Endothelial cell (in vitro differentiated cells): ENCODE results near the gene RTP4. TPM values are rescaled to one million over a fixed set of nuclear protein-coding genes. Genes with fewer than 3 reads are reported as not detected.

Source experiments
- DNase-seq: peaks from one replicate; pipeline ENCODE4 v3.0.0; 2021; ENCODE audit warnings: low spot score
- H3K27ac Mint-ChIP-seq: one replicate; pipeline ENCODE4 v1.8.0; 2021; ENCODE audit warnings: mixed read lengths, inconsistent platforms; ENCODE audit not compliant: unreplicated experiment
- H3K27me3 Mint-ChIP-seq: one replicate; pipeline ENCODE4 v1.8.0; 2021; ENCODE audit warnings: mild to moderate bottlenecking, moderate library complexity, mixed read lengths, inconsistent platforms; ENCODE audit not compliant: unreplicated experiment
- H3K36me3 Mint-ChIP-seq: one replicate; pipeline ENCODE4 v1.8.0; 2021; ENCODE audit warnings: mild to moderate bottlenecking, low read depth, mixed read lengths, inconsistent platforms; ENCODE audit not compliant: unreplicated experiment
- H3K4me1 Mint-ChIP-seq: one replicate; pipeline ENCODE4 v1.8.0; 2021; ENCODE audit warnings: mild to moderate bottlenecking, mixed read lengths, inconsistent platforms; ENCODE audit not compliant: unreplicated experiment
- H3K4me3 Mint-ChIP-seq: one replicate; pipeline ENCODE4 v1.8.0; 2021; ENCODE audit warnings: mild to moderate bottlenecking, mixed read lengths, inconsistent platforms; ENCODE audit not compliant: unreplicated experiment
- H3K9me3 Mint-ChIP-seq: one replicate; pipeline ENCODE4 v1.8.0; 2021; ENCODE audit warnings: mixed read lengths, inconsistent platforms; ENCODE audit not compliant: unreplicated experiment
- total RNA-seq: library from RNA; stranded (reverse); fragmentation: NEBNext Ultra II Directional; extraction: Animal tissue kit (Norgen Biotek cat#: 25700); gene quantifications from one replicate; pipeline ENCODE4 v1.2.1, GENCODE V29; 2021; ENCODE audit not compliant: unreplicated experiment
- TF ChIP-seq, protein P1 (sequence below): fragments of 200-600 bp; sonication (generic); IDR thresholded peaks from one replicate; pipeline ENCODE4 v1.5.0; 2021; ENCODE audit warnings: antibody characterized with exemption; ENCODE audit not compliant: unreplicated experiment

RTP4 gene
- total RNA-seq, 1 donor from 2014 or later: not detected

DNA sequence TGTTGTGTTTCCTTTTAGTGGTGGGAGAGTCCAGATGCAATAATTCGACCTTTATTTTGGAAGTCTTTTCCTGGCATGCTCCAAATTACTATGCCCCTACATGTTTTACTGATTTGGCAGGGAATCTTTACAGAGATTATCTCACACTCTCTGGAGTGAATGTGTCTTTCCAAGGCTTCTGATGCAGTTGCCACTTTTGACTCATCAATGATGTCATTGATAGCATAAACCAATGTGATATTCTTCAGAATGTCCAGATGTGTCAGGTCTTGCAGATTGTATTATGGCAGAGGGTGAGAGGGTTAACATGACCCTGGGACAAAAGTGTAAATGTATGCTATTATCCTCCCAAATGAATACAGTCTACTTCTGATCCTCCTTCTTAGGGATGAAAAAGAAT is 9.7 kb downstream of the RTP4 start:
- H3K9me3 Mint-ChIP-seq: no peaks in the 10 kb centered on the region
- H3K4me3 Mint-ChIP-seq: no peak overlapping the region
- no peaks in the 10 kb centered on the region for H3K36me3 Mint-ChIP-seq
- DNase-seq: no peak
- H3K4me1 Mint-ChIP-seq: no peaks in the 10 kb centered on the region
- H3K27ac Mint-ChIP-seq: no peak overlapping the region
- TF ChIP-seq, protein P1, sequence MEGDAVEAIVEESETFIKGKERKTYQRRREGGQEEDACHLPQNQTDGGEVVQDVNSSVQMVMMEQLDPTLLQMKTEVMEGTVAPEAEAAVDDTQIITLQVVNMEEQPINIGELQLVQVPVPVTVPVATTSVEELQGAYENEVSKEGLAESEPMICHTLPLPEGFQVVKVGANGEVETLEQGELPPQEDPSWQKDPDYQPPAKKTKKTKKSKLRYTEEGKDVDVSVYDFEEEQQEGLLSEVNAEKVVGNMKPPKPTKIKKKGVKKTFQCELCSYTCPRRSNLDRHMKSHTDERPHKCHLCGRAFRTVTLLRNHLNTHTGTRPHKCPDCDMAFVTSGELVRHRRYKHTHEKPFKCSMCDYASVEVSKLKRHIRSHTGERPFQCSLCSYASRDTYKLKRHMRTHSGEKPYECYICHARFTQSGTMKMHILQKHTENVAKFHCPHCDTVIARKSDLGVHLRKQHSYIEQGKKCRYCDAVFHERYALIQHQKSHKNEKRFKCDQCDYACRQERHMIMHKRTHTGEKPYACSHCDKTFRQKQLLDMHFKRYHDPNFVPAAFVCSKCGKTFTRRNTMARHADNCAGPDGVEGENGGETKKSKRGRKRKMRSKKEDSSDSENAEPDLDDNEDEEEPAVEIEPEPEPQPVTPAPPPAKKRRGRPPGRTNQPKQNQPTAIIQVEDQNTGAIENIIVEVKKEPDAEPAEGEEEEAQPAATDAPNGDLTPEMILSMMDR: no peak
- no peaks in the 10 kb centered on the region for H3K27me3 Mint-ChIP-seq

DNA sequence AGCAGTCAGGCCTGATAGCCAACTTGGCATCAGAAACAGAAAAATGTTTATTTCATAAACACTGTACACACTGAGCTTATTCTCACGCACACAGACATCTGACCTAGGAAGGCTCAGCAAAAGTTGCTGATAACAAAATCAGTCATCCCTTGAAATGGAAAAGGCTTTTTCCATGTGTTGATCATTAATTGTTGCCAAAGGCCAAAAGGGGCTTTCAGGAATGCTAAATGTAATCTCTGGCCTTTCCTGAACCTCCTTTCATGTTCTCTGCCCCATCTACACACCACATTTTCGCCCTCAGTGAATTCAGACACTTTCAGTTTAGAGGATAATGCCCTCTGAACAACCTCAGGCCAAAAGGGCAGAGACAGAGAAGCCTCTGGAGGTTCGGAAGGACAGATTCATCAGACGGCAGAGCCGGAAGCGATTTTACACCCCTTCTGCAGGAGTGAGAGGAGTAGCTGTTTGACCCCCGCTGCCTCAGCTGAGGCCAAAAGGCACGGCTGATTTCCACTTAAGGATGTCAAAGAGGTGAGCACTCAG is 14.5 kb downstream of the RTP4 start:
- no peak for DNase-seq

GRCh38 chr3:187383246-187383645 is 15.1 kb downstream of the RTP4 start:
- Mint-ChIP-seq H3K27me3 (peaks cover 1% of the 10 kb centered on the region), H3K4me1 (no peaks in the 10 kb centered on the region), H3K4me3 (no peak overlapping the region), H3K27ac (no peak overlapping the region), H3K36me3 (no peaks in the 10 kb centered on the region), H3K9me3 (no peaks in the 10 kb centered on the region)
- TF ChIP-seq, protein P1: no peak
- no peak for DNase-seq

More for the DNA sequence above, 14.5 kb downstream of the RTP4 start:
- Mint-ChIP-seq H3K27ac (no peak overlapping the region), H3K4me3 (no peak overlapping the region), H3K4me1 (no peaks in the 10 kb centered on the region), H3K36me3 (no peaks in the 10 kb centered on the region), H3K9me3 (no peaks in the 10 kb centered on the region), H3K27me3 (peaks cover 1% of the 10 kb centered on the region)
- TF ChIP-seq, protein P1: no peak

DNA sequence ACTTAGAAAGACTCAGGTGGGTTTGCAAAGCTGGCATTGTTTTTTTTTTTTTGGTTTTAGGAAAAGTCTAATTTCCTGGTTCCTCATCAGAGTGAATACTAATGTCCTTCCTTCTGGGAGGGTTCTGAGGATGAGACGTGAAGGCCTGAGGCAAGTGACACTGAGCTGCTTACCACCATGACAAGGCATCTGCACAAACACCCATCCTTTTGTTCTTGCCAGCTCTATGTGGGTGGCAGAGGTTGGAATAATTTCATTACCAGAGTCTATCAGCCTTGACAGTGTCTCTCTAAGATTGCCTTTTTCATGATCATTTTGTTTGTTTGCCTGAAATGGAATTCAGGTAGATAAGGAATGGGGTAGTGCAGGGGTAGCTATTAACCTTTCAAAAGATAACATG is 17.1 kb downstream of the RTP4 start:
- Mint-ChIP-seq H3K27me3 (peaks cover 1% of the 10 kb centered on the region), H3K9me3 (no peaks in the 10 kb centered on the region), H3K27ac (no peak overlapping the region), H3K4me3 (no peak overlapping the region), H3K36me3 (no peaks in the 10 kb centered on the region), H3K4me1 (no peaks in the 10 kb centered on the region)
- DNase-seq: no peak
- TF ChIP-seq, protein P1: no peak

DNA sequence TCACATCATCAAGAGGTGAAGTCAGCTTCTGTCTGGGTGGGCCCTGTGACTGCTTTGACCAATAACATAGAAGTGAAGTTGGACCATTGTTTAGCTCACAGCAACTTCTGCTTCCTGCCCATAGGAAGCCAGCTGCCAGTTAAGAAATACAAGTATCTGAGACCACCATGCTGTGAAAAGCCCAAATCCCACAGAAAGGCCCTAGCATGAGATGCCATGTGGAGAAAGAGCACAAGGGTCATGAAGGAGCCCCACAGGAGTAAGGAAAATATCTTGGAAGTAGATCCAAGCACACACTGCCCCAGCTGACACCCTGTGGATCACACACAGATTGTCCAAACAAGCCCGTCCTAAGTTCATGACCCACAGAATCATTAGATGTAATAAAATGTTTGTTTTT is 28.5 kb downstream of the RTP4 start:
- TF ChIP-seq, protein P1: no peak
- Mint-ChIP-seq H3K27me3 (no peaks in the 10 kb centered on the region), H3K4me3 (no peak overlapping the region), H3K4me1 (no peaks in the 10 kb centered on the region), H3K9me3 (no peaks in the 10 kb centered on the region), H3K36me3 (no peaks in the 10 kb centered on the region), H3K27ac (no peak overlapping the region)
- no peak for DNase-seq
